Frontal cortex (tissue), 4 donors: ENCODE measurements around the gene MICOS13. TPM values are rescaled to one million over a fixed set of nuclear protein-coding genes. Genes with fewer than 3 reads are reported as not detected.
"Not testable (repeated sequence)": the region's sequence is repeated elsewhere in the genome, so short reads cannot be mapped to it uniquely, and the experiment has no call there.

ENCODE experiments used
- DNase-seq, 2 donors: peaks; one replicate each; pipeline ENCODE4 v3.0.0; 2012; ENCODE audit warnings: low spot score in 2 of 2
- FAIRE-seq: peaks from 2 replicates; lab custom pipeline; 2012; peaks lifted over from hg19 to GRCh38; lab: Jason Lieb, UNC
- total RNA-seq: library from RNA; depleted of rRNA; stranded (reverse); fragments of >200 nt; gene quantifications from one replicate; pipeline ENCODE4 v1.2.3, GENCODE V29; 2014
- donor health status: control.
- donor health status: control.
- donor health status: control.

Gene MICOS13
- total RNA-seq, 1 donor from 2014 or later, result 15.1 TPM

DNA sequence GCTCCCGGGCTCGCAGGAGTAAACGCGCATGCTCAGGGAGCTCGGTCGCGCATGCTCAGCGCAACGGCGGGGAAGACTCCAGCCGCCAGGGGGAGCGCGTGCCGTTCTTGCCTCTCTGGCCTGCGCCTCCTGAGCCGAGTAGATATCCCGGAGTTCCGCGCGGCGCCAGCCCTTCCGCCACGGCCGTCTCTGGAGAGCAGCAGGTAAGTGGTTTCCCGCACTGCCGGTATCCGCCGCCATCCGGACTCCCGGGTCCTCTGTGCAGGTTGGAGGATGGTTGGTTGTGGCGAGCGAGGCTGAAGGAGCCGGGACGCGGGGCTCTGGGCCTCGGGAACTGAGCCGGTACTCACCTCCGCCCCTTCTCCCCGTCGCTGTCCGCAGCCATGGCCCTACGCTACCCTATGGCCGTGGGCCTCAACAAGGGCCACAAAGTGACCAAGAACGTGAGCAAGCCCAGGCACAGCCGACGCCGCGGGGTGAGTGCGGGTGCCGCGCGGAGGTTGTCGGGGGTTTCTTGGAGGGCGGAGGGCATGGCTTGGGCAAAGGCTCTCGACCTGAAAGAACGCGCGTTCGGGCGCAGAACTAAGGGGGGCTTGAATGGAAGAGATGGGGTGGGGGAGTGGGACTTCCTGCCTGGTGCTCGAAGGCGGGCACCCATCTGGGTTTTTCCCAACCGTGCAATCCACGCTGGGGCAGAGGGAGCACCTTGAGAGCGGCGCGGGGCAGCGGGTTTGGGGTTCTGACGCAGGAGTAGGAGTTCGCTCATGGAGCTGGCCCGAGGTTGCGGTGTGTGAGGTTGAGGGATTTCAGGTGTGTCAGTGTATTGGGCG lies 10.0 kb upstream of the MICOS13 start, which contains the start of gene RPL36:
Gene RPL36, plus strand, starts transcription at position 171 of the 830 bp plus-strand sequence. Its CDS starts 213 bp downstream, at position 384.
- DNase-seq, result peak; percentile 97 to 98
- no peak for FAIRE-seq

DNA sequence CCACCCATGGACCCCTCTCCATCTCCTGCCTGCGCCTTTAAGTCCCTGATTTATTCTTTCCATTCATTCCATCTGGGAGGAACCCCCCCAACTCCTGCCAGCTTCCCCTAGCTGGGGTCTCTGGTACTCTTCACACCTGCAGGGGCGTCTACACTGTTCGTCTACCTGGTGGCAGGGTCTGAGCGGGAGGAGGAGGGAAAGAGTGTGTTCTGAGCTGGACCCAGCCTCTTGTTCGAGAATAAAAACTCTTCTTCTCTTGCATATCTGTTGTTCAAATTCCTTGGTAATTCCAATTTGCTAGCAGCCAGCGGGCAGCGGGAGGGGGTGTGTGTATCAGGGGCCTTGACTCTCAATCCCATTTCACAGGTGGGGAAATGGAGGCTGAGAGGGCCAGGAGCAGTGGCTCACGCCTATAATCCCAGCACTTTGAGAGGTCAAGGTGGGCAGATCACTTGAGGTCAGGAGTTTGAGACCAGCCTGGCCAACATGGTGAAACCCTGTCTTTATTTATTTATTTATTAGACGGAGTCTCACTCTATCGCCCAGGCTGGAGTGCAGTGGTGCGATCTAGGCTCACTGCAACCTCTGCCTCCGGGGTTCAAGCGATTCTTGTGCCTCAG lies 8.1 kb upstream of the MICOS13 start:
- FAIRE-seq, DNase-seq: not testable (repeated sequence)

DNA sequence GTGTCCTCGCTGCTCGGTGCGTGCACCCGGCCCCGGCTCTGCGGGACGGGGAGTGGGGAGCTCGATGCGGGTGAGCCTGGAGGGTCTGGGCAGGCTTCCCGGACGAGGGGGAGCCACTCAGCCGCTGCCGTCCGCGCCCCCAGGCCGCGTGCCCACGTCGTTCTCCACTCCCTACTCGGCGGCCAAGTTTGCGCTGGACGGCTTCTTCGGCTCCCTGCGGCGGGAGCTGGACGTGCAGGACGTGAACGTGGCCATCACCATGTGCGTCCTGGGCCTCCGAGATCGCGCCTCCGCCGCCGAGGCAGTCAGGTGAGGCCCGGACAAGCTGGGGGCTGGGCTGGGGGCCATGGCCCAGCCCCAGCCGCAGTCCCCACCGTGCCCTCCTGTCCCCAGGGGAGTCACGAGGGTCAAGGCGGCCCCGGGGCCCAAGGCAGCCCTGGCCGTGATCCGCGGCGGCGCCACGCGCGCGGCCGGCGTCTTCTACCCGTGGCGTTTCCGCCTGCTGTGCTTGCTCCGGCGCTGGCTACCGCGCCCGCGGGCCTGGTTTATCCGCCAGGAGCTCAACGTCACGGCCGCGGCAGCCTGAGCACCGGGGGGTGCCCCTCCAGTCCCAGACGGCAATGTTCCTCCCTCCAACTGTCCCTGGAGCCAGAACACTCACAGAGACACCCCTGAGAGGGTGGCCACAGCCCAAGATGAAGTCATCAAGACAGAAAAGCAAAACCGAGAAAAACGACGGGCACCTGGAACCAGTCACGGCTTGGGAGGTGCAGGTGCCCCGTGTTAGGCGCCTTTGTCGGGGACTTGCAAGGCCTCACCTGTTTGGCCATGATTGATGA lies 7.3 kb upstream of the MICOS13 start:
- no peak for DNase-seq
- no peak for FAIRE-seq

DNA sequence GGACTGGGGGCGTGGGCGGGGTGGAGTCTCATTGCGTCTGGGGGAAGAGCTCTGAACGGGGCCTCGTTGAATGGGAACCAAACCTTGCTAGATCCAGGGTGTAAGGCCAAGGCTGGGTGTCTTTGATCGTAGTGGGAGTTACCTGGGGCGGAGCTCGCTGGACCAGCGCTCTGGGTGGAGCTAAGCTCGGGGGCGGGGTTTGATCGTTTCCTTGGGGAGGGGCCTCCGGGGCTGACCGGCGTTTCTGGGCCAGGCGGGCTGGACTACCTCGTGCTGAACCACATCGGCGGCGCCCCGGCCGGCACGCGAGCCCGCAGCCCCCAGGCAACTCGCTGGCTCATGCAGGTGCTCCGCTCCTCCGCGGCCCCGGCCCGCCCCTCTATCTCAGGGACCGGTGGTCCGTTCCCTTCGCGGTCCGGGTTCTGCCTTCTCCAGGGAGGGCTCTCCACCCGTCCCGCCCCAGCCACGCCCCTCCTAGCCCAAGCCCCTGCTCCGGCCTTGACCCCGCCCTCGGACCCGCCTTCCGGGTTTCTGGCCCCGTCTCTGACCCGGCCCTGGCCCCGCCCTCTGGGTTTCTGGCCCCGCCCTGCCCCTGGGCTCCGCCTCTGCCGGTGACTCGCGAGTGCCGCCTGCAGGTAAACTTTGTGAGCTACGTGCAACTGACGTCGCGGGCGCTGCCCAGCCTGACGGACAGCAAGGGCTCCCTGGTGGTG lies 6.5 kb upstream of the MICOS13 start:
- peak; percentile 88 to 95 for DNase-seq
- FAIRE-seq, result no peak

DNA sequence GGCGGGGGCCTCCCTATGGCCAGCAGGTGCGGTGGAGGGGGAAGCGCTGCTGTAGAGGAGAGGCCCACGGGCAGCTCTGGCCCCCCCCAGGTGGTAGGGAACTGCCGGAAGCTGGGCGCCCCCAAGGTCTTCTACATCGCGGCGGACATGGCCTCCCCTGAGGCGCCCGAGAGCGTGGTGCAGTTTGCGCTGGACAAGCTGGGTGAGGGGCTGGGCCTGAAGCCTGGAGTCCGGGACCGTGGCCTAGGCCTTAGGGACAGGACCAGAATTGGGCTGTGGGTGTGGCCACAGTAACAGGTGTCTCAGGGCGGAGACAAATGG lies 6.0 kb upstream of the MICOS13 start:
- FAIRE-seq (no peak), DNase-seq (no peak)

DNA sequence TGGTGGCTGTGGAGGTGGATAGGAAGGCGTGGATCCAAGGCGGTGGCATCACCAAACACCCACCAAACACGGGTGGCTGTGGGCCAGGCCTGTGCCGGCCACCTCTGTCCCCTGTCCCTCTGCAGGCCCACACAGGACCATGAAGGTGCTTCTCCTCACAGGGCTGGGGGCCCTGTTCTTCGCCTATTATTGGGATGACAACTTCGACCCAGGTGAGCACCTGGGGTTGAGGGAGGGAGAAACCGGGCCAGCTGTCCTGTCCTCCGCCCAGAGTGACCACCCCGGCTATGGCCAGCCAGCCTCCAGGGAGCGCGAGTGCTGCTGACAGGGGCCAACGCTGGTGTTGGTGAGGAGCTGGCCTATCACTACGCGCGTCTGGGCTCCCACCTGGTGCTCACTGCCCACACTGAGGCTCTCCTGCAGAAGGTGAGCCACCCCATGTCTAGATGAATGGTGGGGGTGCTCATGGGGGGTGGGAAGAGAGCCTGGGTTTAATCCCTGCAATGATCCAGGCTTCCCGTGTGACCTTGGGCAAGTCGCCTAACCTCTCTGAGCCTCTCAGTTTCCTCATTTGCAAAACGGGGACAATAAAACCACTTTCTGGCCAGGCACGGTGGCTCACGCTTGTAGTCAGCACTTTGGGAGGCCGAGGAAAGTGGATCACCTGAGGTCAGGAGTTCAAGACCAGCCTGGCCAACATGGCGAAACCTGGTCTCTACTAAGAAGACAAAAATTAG lies 4.5 kb upstream of the MICOS13 start:
- FAIRE-seq (no peak), DNase-seq (no peak)

DNA sequence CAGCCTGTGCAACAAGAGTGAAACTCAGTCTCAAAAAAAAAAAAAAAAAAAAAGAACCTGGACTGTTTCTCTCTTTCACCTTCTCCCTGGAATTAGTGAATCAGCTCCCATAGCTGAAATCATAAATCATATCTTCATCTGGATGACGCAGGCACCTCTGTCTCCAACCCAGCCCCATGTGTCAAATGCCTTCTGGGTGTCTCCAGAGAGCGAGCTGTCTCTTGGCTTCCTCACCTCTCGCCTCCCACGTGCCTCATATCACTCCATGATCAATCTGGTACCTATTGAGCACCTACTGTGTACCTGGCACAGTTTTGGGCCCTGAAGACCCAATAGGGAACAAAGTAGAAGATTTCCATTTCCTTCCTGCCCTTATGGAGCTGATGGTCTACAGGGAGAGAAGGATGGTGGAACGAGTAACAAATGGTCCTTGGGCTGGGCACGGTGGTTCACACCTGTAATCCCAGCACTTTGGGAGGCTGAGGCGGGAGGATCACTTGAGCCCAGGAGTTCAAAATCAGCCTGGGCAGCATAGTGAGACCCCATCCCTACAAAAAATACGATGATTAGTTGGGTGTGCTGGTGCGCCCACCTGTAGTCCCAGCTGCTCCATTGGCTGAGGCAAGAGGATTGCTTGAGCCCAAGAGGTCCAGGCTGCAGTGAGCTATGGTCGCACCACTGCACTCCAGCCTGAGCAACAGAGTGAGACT lies 3.0 kb upstream of the MICOS13 start:
- FAIRE-seq, result no peak

DNA sequence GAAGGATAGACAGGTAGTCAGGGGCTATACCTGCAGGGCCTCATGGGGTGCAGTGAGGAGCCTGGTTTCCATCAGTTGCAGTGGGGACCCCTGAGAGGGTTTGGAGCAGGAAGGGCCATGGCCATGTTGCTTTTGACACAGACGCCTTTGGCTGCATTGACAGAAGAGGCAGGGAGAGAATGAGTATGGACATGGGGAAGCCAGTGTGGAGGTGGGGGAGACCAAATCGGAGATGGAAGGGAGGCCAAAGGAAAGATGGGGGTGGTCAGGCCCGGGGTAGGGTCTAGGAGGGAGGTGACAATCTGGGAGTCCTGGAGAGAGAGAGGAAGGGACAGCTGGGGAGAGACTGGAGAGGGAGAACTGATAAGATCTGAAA lies 1.8 kb upstream of the MICOS13 start:
- FAIRE-seq (no peak), DNase-seq (no peak)

More for the DNA sequence above, 3.0 kb upstream of the MICOS13 start:
- DNase-seq, result no peak

DNA sequence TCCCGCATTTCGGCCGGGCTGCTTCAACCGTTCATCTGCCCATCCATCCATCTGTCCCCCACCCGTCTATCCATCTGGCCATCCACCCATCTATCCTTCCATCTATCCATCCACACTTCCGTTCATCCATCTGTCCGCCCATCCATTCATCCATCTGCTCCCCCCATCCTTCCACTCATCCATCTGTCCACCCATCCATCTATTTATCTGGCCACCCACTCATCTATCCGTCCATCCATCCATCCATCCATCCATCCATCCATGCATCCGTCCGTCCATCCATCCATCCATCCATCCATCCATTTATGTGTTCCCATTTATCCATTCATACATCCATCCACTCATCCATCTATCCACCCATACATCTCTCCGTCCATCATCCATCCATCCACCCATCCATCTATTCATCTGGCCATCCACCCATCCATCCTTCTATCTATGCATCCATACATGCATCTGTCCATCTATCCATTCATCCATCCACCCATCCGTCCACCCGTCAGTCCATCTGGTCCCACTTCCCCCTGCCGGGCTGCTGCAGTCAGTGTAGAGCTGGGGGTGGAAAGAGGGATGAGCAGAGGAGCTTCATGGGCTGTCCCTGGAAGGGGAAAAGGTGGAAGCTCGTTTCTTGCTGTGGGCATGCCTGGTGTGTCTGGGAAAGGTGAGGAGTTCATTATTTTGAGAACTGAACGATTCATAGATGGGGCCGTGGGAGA lies 1.2 kb upstream of the MICOS13 start:
- DNase-seq, result no peak
- FAIRE-seq, result no peak

DNA sequence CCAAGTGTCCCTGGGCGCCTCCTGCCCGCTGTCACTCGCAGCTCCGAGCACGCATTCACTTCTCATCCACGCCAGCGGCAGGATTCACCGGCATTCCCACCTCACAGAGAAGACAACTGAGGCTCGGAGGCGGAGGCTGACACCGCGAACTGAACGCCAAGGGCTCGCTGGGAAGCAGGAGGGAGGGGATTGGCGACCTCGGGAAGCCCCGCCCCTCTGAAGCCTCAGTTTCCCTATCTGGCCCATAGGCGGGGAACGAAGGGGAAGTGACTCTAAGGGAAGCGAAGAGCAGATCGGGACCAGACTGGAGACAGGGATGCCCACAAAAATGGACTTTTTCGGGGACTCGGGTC lies 256 bp downstream of the MICOS13 start:
- DNase-seq, result peak in 1 of 2 donors; percentile 55
- no peak for FAIRE-seq

DNA sequence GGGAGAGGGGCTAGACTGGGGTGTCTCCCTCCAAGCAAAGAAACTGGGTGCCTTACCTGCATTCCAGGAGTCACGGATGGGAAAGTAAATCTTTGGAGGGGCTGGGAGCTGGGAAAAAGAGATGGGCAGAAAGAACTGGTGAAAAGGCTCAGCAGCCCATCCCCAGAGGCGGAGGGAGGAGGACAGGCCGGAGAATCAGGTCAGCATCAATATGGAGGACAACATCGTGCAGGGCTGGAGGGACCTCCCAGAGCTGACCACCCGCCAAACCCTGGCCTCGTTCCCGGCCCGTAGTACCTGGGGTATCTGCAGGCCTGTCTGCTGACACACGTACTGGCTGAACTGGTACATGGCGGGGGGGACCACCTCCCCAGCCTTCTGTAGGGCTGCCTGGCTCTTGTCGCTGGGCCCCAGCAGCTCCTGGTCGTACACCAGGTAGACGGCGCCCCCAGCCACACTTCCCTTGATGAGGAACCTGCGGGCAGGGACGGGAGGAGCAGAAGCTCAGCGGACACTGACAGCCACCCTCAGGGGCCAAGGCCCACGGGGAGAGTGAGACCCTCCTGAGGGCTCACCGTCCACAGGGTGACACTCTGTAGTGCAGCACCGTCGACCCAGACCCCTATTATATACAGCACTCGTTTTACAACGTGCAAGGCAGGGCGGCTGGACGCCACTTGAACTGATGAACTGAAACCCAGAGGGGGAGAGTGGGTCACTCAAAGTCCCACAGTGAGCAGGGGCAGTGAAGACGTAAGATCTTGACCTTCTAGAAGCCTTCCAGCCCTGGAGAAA lies 830 bp downstream of the MICOS13 start:
- FAIRE-seq (no peak), DNase-seq (no peak)

DNA sequence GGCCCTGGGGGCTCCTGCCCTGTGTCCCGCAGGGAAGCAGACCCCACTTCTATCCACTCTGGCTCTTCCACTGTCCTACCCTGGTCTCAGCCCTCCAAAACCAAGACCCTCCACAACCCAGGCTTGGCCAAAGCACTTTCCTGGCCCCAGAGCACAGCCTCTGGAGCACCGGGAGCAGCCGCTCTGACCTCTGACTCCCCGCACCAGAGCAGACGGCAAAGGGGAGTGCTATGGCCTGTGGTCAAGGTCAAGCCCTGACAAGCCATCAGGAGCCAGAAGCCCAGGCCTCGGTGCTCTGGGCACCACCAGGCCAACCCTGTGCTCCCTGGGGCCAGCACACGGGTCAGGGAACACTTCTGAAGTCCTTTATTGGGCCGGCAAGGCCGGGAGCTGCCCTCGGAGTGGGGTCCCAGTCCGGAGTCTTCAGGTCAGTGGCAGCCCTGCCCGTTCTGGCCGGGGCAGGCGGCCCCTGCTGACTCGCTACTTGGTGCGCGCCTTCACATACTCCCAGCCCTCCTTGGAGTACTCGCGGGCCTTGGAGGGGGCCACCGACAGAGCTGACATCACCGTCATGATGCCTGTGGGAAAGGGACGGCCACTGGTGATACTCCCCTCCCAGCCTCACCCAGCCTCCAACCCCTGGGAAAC lies 2.1 kb downstream of the MICOS13 start:
- no peak for FAIRE-seq

DNA sequence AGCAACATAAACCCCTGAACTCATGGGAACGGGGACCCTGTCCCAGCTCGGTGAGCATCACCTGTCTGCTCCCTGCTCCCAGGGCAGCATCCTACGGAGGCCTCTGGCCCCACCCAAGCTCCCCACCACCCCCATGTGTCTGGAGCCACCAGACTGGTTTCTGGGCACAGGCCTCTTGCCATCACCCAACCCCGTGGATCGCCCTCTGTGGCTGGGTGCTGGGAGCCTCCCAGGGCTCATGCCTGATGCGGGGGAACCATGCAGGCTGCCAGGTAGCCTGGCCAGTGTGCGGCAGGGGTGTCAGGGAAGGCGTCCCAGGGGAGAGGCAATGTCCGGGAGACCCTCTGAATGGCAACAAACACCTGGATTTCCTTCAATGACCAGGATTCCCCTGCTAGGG lies 2.7 kb downstream of the MICOS13 start:
- no peak for FAIRE-seq

More for the DNA sequence above, 2.1 kb downstream of the MICOS13 start:
- DNase-seq, result no peak

DNA sequence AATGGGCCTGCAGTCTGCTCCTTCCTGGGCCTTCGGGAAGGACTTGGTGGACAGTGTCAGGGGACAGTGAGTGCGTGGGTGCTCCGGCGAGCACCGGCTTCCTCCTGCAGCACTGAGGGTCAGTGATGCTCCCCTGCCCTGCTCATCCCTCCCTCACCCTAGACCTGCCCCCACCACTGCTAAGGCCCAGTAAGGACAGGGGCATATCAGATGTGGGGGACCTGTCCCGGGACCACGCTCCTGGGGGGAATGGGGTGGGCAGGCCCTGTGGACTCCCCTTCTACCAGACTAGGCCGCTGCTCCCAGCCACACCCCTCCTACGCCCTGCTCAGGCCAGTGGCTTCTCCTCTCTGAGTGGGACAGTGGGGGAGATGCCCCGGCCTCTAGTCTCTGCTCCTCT lies 3.2 kb downstream of the MICOS13 start:
- no peak for FAIRE-seq
- DNase-seq, result no peak

More for the DNA sequence above, 2.7 kb downstream of the MICOS13 start:
- DNase-seq, result no peak

DNA sequence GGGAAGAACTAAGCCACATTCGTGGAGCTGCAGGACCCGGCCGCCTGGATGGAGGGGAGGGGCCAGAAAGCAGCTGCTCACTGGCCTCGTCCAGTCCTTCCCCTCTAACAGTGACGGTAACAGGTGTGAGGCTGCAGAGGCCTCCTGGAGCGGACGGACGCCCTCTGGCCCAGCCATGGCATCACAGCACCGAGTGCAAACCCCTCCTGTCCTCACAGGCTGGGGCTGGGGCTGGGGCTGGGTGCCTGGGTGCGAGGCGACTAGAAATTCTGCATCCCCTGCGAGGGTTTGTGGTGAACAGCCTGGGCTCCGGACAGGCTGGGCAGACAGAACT lies 3.6 kb downstream of the MICOS13 start:
- FAIRE-seq, result no peak
- DNase-seq, result no peak

DNA sequence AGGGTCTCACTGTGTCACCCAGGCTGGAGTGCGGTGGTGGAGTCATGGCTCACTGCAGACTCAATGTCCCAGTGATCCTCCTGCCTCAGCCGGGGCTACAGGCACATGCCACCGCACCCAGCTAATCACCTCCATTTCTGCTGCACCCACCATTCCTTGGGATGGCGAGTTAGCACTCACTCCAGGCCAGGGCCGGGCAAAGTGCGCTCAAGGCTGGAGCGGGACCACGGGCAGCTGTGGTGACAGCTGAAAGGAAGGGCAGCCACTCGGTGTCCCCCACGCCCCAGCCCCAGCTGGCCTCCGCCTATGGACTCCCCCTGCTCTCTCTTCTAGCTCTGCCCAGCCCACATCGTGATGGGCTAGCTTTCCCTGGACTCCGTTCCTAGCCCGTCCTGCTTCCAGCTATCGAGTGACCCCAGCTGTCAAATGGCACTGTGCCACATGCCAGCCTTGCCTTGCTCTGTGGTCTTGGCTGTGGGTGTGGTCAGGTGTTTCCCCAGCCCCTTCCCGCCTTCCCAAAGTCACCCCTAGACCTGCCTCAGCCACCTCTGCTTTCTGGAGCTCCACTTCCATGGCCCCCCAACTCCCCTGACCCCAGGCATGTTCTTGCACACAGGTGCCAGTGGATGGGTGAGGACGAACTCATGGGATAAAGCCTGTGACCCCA lies 4.1 kb downstream of the MICOS13 start:
- FAIRE-seq (no peak), DNase-seq (no peak)
